AML-193 (cell line): Measurements from ENCODE around the gene MUC5AC.
"Not testable (repeated sequence)": the region's sequence is repeated elsewhere in the genome, so short reads cannot be mapped to it uniquely, and the experiment has no call there.

Experiments used
- DNase-seq, 2 experiments: peaks; one replicate each; lab custom pipeline; 2025; lab: John Stamatoyannopoulos, UW

The MUC5AC gene

GRCh38 chr11:1147792-1148191, 10.0 kb upstream of the MUC5AC start:
- no peak for DNase-seq

DNA sequence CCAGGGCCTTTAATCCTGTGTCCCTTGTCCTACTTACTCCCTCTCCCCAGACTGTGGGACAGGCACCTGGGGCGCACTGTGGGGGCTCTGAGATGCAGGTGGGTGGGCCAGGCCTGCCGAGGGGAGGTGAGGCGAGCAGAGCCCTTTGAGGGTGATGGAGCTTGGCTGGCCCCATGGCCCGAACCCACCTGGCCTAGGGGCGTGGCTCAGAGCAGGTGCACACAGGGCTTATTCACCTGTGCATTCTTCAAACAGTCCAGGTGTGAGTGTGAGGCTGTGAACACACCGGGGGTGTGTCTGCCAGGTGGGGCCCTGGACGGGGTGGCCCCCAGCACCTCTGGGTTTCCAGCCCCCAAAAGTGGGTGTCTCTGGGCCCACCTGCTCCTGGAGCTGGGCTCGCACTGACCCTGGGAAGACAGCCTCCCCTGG, 9.0 kb upstream of the MUC5AC start:
- no peak for DNase-seq

GRCh38 chr11:1149545-1149944, 8.2 kb upstream of the MUC5AC start:
- no peak for DNase-seq

- no peak for DNase-seq
Measured at GRCh38 chr11:1150116-1150515, 7.6 kb upstream of the MUC5AC start.

GRCh38 chr11:1150769-1151365, 6.9 kb upstream of the MUC5AC start:
- no peak for DNase-seq

DNA sequence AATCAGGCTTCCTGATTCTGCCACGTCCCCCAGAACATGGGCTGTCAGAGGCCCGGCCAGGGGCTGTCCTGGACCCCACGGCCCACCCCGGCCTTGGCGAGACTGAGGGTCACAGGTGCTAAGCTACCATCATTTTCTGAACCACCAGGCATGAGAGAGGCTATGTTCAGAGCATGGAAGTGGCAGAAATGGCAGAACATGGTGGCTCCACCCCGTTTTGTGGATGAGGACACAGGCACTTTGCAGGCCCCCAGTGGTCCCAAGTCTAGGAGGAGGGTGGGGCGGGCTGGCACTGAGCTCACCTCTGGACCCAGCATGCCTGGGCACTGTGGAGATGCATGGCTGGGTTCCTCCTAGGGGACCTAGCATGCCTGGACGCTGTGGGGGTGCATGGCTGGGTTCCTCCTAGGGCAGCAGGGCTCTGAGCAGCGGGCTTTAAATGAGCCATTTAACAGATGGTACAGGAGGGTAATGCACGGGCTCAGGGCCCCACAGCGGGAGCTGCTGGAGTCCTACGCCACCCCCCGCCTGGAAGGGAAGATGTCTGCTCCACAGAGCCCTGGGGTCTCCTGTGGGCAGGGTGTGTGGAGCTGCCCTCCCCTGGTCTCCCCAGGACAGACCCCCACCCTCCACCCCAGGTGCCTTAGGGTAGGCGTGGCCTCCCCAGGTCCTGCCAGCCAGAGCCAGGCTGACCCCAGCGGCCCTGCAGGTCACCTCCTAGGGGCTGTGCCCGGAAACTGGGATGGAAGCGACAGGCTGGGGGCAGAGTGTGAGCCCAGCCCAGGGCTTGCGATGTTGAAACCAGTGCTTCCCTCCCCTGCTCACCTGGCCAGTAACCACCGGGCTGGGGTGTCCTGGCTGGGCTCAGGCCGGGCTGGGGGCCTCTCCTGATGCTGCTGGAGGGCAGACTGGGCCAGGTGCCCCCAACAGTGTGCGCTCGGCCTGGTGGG, 6.1 kb upstream of the MUC5AC start:
- no peak for DNase-seq

DNA sequence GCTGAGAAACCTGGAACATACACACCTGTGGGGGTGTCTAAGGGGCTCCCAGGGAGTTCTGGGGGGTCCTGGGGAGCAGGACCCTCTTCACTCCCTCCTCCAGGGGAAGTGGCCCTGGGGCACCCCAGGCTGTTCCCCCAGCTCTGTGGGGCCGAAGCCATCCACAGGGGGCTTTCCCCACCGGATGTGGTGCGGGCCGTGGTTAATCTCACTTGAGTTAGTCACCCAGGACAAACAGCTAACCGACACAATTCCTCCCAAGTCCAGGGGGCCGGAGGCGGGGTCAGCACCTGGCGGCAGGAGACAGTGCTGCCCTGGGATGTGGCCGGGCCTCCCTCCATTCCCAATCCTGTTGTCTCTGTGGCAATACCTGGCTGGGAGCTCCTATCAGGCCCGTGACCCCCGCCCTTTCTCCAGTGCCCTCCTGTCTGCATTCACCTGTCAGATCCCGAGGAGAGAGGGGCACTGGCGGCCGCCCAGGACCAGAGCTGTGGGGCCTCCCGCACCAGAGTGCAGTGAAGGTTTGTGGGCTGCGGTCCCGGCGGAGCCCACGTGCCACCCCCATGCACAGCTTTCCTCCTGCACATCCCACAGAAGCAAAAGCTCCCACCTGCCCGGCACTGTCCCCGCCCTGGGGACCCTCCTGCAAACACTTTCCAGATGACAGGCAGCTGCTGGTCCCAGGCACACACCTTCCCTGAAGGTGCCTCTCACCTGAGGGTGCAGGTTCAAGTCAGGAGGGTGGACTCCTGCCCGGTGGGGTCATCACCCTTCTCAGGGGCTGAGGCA, 5.2 kb upstream of the MUC5AC start:
- DNase-seq = no peak

DNA sequence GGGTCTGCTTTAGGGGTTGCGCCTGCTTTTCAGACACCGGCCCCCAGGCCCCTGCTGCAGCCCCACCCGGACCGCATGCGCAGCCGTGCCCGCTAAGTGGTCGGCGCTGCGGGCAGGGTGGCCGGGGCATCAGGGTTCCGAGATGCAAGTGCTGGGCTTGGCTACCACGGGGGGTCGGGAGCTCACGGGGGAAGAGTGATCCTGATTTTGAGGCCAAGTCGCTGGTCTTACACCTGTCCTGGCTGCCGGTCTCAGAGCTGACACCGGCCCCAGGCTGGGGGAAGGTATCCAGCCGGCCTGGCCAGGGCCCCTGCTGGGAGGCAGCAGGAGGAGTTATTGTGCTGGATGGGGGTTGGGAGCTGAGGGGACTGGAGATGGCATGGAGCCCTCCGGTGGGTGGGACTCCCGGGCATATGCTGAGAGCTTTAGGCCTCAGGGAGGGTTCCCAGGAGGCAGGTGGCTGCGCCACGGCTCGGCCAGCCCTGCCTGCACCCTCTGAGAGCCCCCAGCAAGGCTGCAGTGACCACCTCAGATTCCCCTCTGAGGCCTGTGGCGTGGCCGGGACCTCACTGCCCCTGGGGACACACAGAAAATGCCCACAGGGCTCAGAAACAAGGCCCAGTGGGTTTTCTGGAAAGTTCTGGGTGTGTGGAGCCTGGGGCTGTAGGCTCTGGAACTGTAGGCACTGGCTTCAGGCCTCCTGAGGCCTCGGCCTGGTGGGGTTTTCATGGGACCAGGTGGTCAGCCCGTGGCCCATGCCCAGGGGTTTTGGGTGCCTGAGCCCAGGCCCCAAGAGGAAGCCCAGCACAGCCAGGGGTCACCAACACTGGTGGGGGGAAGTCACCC, 4.4 kb upstream of the MUC5AC start:
- no peak for DNase-seq

DNA sequence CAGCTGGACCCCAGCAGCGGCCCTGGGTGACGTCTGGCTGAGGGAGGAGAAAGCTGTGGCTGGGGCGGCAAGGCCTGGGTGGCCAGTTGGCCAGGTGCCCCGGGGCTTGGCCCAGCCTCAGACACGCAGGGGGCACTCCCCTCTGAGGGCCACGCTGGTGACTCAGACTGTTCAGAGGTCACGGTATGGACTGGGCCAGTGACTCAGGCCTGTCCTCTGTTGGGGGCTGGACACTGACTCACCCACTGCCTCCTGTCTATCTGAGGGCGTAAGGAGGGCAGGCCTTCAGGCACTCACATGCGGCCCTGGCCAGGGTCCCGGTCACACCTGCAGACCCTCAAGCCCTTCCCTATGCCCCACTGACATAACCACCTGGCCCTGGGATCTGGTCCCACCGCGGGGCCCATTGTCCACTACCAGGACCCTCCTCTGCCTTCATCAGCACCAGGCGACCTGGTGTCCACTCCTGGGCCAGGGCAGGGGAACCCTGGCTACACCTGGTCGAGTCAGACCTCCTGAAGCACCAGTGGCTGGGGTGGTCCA, 3.7 kb upstream of the MUC5AC start:
- DNase-seq = no peak

- DNase-seq = not testable (repeated sequence)
Measured at GRCh38 chr11:1154656-1155055, 3.1 kb upstream of the MUC5AC start.

DNA sequence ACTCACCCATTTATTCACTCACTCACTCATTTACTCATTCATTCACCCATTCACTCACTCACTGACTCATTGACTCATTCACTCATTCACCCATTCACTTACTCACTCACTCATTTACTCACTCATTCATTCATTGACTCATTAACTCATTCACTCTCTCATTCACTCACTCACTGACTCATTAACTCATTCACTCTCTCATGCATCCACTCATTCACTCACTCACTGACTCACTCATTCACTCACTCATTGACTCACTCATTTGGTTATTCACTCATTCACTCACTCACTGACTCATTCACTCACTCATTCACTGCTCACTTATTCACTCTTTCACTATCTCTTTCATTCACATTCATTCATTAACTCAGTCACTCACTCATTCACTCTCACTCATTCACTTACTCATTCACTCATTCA, 2.5 kb upstream of the MUC5AC start:
- no peak for DNase-seq

DNA sequence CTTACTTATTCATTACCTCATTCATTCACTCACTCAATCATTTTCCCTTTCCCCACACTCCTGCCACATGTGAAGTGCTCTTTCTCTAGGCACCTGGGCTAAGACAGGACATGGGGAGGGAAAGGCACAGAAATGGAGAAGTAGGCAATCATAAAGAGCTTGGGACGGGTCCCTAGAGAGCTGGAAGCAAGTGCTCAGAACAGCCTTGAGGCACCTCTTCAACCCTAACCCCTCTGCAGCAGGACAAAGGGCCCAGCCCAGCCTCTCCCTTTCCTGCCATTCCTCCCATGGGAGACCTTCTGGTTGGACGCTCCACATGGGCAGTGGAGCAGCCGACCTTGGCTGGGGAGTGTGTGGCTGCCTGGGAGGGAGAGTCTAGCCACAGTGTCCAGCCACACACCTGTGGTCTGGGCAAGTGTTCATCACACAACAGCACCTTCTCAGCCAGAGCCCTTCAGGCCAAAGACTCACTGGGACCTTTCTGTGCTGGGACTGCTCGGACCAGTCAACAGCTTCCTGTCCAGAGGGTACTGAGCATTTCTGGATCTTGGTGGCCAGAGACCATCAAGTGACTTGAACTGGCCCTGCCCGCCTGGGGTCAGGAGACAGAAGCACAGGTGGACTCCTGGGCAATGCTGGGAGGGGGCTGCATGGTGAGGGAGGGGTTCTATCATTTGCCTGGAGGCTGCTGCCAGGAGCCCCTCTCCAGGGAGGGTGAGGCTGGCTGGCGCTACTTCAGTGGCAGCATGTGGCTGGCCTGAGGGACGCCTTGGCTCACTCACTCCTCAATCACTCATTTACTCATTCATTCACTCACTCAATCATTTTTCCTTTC, 1.0 kb upstream of the MUC5AC start:
- DNase-seq = no peak

DNA sequence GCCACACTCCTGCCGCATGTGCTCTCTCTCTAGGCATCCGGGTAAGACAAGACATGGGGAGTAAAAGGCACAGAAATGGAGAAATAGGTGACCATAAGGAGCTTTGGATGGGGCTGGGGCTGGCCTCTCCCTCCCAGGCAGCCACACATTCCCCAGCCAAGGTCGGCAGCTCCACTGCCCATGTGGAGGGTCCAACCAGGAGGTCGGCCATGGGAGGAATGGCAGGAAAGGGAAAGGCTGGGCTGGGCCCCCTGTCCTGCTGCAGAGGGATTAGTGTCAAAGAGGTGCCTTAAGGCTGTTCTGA, 460 bp upstream of the MUC5AC start:
- DNase-seq = no peak

DNA sequence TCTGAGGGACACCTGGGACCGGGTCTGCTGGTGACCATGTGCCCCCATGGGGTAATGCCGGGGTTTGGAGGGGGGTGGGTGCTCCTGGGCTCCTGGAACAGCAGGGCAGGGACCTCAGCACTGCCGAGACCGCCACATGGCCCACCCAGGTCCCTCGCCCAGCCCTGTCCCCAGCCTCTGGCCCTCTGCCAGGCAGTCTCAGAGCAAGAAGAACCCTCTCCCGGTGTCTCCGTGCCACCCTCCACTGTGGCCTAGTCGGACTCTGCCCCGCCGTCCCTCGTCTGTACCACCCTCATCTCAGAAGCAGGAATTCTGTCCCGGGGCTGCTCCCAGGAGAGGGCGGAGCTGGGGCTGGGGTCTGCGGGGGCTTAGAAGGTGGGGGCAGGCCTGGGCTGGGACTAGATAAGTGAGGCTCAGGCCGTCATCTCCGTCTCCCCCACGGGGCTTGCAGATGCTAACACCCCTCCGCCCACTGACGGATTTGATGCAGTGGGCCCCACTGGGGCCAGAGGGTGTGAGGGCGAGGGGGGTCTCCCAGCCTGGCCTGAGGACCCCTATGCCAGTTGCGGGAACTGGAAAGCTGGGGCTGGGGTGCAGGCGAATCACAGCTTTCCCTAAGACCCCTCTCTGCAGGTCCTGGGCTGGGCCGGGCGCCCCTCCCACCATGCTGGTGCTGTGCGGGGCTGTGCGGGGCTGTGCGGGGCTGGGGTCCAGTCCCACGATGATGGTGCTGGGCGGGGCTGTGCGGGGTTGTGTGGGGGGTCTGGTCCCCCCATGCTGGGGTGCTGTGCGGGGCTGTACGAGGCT, 1.1 kb downstream of the MUC5AC start:
- DNase-seq = no peak

DNA sequence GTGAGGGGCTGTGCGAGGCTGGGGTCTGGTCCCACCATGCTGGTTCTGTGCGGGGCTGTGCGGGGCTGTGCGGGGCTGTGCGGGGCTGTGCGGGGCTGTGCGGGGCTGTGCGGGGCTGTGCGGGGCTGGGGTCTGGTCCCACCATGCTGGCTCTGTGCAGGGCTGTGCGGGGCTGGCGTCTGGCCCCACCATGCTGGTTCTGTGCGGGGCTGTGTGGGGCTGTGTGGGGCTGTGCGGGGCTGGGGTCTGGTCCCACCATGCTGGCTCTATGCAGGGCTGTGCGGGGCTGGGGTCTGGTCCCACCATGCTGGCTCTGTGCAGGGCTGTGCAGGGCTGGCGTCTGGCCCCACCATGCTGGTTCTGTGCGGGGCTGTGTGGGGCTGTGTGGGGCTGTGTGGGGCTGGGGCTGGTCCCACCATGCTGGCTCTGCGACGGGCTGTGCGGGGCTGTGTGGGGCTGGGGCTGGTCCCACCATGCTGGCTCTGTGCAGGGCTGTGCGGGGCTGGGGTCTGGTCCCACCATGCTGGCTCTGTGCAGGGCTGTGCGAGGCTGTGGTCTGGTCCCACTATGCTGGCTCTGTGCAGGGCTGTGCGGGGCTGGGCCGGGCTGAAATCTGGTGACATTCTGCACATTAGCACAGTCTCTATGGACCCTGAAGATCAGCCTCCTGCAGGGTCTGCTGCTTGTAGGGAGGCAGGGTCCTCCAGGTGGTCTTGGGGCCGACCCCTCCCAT, 1.9 kb downstream of the MUC5AC start:
- DNase-seq = not testable (repeated sequence)

DNA sequence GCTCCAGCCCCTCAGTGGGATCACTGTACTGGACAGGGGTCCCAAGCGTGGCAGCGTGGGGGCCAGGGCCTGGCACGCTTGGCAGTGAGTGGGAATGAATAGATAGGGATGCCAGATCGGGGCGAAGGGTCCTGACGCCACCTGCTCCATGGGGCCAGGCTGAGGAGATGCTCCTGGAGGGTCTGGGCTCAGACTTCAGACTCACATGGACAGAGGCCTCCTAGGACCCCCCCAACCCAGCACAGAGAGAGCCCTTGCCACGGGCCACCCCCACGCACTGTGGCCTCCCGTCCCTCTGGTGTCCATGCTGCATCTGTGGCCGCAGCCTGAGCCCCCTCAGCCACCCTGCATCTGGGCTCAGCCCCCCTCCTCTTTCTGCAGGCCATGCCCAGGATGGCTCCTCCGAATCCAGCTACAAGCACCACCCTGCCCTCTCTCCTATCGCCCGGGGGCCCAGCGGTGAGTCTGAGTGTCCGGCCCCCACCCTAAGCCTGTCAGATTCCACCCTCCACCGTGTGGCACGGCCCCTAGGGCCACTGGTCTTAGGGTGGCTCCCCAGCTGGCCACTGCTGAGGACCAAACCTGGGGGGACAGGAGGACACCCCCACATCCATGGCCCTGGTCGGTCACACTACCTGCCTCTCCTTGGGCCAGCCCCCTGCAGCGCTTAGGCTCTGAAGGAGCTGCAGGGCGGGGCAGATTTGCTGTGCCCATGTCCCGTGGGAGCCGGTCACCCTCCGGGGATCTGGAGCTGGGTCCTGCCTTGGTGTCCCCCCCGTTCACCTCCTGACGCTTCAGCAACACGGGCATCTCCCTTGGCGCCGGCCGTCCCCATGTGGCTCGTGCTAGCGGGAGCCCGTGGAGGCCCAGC, 2.7 kb downstream of the MUC5AC start:
- no peak for DNase-seq

- DNase-seq = no peak
Measured at GRCh38 chr11:1161410-1162137, 3.8 kb downstream of the MUC5AC start.

GRCh38 chr11:1162138-1162475, 4.4 kb downstream of the MUC5AC start:
- no peak for DNase-seq
